Peyer's patch (tissue), 4 donors: ENCODE results near the gene NDUFAF5. TPM values are rescaled to one million over a fixed set of nuclear protein-coding genes. Genes with fewer than 3 reads are reported as not detected.
A peak's percentile ranks its signal among the peaks of the same experiment; 100 is the strongest.

Experiments used
- DNase-seq, 3 donors: peaks; one replicate each; pipeline ENCODE4 v3.0.0-alpha.2; 2017 to 2019
- H3K27ac ChIP-seq, 4 donors: fragments of 200-600 bp; sonication (generic); one replicate each; pipeline ENCODE4 v1.5.1; 2016 to 2019
- H3K27me3 ChIP-seq, 2 donors: fragments of 200-600 bp; sonication (generic); one replicate each; pipeline ENCODE4 v1.5.1; 2019
- H3K36me3 ChIP-seq, 3 donors: fragments of 200-600 bp; sonication (generic); one replicate each; pipeline ENCODE4 v1.5.1; 2016 to 2019
- H3K4me1 ChIP-seq, 4 donors: fragments of 200-600 bp; sonication (generic); one replicate each; pipeline ENCODE4 v1.5.1; 2016 to 2019
- H3K4me3 ChIP-seq, 4 donors: fragments of 200-600 bp; sonication (generic); 1 replicate in 3 of 4; 2 replicates in 1 of 4; pipeline ENCODE4 v1.5.1; 2016 to 2019; ENCODE audit warnings: mild to moderate bottlenecking in 1 of 4
- H3K9me3 ChIP-seq, 4 donors: fragments of 200-600 bp; sonication (generic); one replicate each; pipeline ENCODE4 v1.5.1; 2016 to 2019; ENCODE audit warnings: mild to moderate bottlenecking in 1 of 4
- CTCF ChIP-seq, 6 experiments: fragments of 450-650 bp in 4 of 6; fragments of 200-600 bp in 2 of 6; sonication (generic) in 1 of 6; IDR thresholded peaks; one replicate each; pipeline ENCODE4 v1.5.1; 2017 to 2019; ENCODE audit warnings: antibody characterized with exemption in 6 of 6, mild to moderate bottlenecking in 3 of 6, moderate library complexity in 1 of 6
- POLR2A ChIP-seq, 2 donors: fragments of 450-650 bp; IDR thresholded peaks; one replicate each; pipeline ENCODE4 v1.5.1; 2017; ENCODE audit warnings: antibody characterized with exemption in 2 of 2, mild to moderate bottlenecking in 2 of 2, moderate library complexity in 2 of 2
- total RNA-seq, 4 donors: library from RNA; depleted of rRNA; stranded (reverse); fragments of >200 nt; gene quantifications; one replicate each; pipeline ENCODE4 v1.1.0, GENCODE V29; 2016

NDUFAF5 gene
- total RNA-seq, 4 donors from 2014 or later: 15.4 to 25.4 (median 23.0) TPM

GRCh38 chr20:13841206-13841605 lies 56.4 kb downstream of the NDUFAF5 start:
- Histone ChIP-seq H3K9me3 (no peaks in the 10 kb centered on the region), H3K4me1 (no peaks in the 10 kb centered on the region), H3K27ac (no peak overlapping the region), H3K4me3 (no peak overlapping the region), H3K36me3 (no peaks in the 10 kb centered on the region), H3K27me3 (no peaks in the 10 kb centered on the region)
- DNase-seq: no peak
- TF ChIP-seq POLR2A (IDR thresholded peaks at IDR 0.05): no peak
- no peak for TF ChIP-seq CTCF (IDR thresholded peaks at IDR 0.05)

- no peaks in the 10 kb centered on the region for H3K27me3 ChIP-seq
- no peak overlapping the region for H3K27ac ChIP-seq
- H3K4me1 ChIP-seq: no peaks in the 10 kb centered on the region
- no peaks in the 10 kb centered on the region for H3K36me3 ChIP-seq
- no peaks in the 10 kb centered on the region for H3K9me3 ChIP-seq
- TF ChIP-seq CTCF (IDR thresholded peaks at IDR 0.05): no peak
- TF ChIP-seq POLR2A (IDR thresholded peaks at IDR 0.05): no peak
- no peak for DNase-seq
- H3K4me3 ChIP-seq: no peak overlapping the region
Measured at GRCh38 chr20:13844296-13844695, 59.5 kb downstream of the NDUFAF5 start.

- Histone ChIP-seq H3K27ac (peak overlapping the region in 1 of 4 donors; percentile 49), H3K27me3 (no peaks in the 10 kb centered on the region), H3K4me3 (no peak overlapping the region), H3K4me1 (no peaks in the 10 kb centered on the region), H3K9me3 (no peaks in the 10 kb centered on the region), H3K36me3 (no peaks in the 10 kb centered on the region)
- TF ChIP-seq POLR2A (IDR thresholded peaks at IDR 0.05) (no peak), CTCF (IDR thresholded peaks at IDR 0.05) (no peak)
- DNase-seq: no peak
Measured at GRCh38 chr20:13851279-13851678, 66.5 kb downstream of the NDUFAF5 start.

GRCh38 chr20:13852306-13852705 lies 67.5 kb downstream of the NDUFAF5 start:
- no peaks in the 10 kb centered on the region for H3K4me1 ChIP-seq
- H3K4me3 ChIP-seq: no peak overlapping the region
- TF ChIP-seq CTCF (IDR thresholded peaks at IDR 0.05) (no peak), POLR2A (IDR thresholded peaks at IDR 0.05) (no peak)
- peak overlapping the region in 1 of 4 donors; percentile 49 for H3K27ac ChIP-seq
- no peaks in the 10 kb centered on the region for H3K9me3 ChIP-seq
- H3K27me3 ChIP-seq: no peaks in the 10 kb centered on the region
- no peaks in the 10 kb centered on the region for H3K36me3 ChIP-seq
- DNase-seq: no peak

GRCh38 chr20:13855613-13856012 lies 70.8 kb downstream of the NDUFAF5 start:
- Histone ChIP-seq H3K36me3 (no peaks in the 10 kb centered on the region), H3K9me3 (no peaks in the 10 kb centered on the region), H3K4me1 (no peaks in the 10 kb centered on the region), H3K4me3 (no peak overlapping the region), H3K27me3 (no peaks in the 10 kb centered on the region), H3K27ac (no peak overlapping the region)
- TF ChIP-seq POLR2A (IDR thresholded peaks at IDR 0.05) (no peak), CTCF (IDR thresholded peaks at IDR 0.05) (no peak)
- no peak for DNase-seq

GRCh38 chr20:13856354-13856753 lies 71.5 kb downstream of the NDUFAF5 start:
- Histone ChIP-seq H3K4me1 (no peaks in the 10 kb centered on the region), H3K4me3 (no peak overlapping the region), H3K27me3 (no peaks in the 10 kb centered on the region), H3K9me3 (no peaks in the 10 kb centered on the region), H3K36me3 (no peaks in the 10 kb centered on the region), H3K27ac (no peak overlapping the region)
- TF ChIP-seq POLR2A (IDR thresholded peaks at IDR 0.05): no peak
- no peak for TF ChIP-seq CTCF (IDR thresholded peaks at IDR 0.05)
- DNase-seq: no peak
